ENCODE data around the gene USP30. TPM values are rescaled to one million over a fixed set of nuclear protein-coding genes. Genes with fewer than 3 reads are reported as not detected.

Gene USP30
- total RNA-seq, 1 experiment from 2014 or later: 4.0 TPM

DNA sequence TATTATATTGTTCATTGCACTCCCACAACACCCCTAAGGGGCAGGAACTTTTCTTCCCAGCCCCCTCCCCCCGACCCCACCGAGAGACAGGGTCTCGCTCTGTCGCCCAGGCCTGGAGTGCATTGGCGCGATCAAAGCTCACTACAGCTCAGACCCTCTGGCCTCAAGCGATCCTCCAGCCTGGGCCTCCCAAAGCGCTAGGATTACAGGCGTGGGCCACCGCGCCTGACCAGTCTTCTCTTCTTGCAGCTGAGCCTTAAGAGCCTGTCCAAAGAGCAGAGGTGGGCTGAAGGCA is 44.7 kb downstream of the USP30 start:
- TF ChIP-seq, protein P1, sequence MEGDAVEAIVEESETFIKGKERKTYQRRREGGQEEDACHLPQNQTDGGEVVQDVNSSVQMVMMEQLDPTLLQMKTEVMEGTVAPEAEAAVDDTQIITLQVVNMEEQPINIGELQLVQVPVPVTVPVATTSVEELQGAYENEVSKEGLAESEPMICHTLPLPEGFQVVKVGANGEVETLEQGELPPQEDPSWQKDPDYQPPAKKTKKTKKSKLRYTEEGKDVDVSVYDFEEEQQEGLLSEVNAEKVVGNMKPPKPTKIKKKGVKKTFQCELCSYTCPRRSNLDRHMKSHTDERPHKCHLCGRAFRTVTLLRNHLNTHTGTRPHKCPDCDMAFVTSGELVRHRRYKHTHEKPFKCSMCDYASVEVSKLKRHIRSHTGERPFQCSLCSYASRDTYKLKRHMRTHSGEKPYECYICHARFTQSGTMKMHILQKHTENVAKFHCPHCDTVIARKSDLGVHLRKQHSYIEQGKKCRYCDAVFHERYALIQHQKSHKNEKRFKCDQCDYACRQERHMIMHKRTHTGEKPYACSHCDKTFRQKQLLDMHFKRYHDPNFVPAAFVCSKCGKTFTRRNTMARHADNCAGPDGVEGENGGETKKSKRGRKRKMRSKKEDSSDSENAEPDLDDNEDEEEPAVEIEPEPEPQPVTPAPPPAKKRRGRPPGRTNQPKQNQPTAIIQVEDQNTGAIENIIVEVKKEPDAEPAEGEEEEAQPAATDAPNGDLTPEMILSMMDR (IDR thresholded peaks at IDR 0.05; ENCODE audit: unreplicated experiment): no peak
- intact Hi-C loops (cut with micrococcal nuclease): loop anchor here (10.0 kb wide), 2 partner anchors 142 to 242 kb away; partner anchors contain the start of gene SSH1
- Mint-ChIP-seq H3K27ac (ENCODE audit: low read depth, unreplicated experiment) (no peak overlapping the region), H3K9me3 (ENCODE audit: unreplicated experiment) (no peaks in the 10 kb centered on the region), H3K4me3 (ENCODE audit: unreplicated experiment) (peak overlapping the region; percentile 79), H3K36me3 (ENCODE audit: insufficient read depth, unreplicated experiment) (peaks cover 29% of the 10 kb centered on the region), H3K4me1 (ENCODE audit: insufficient read depth, unreplicated experiment) (peaks cover 26% of the 10 kb centered on the region), H3K27me3 (ENCODE audit: insufficient read depth, unreplicated experiment) (no peaks in the 10 kb centered on the region)
- CTCF ChIA-PET: no interaction called here
- no TSS peak for BruUV-seq (replicated peaks)
- no peak for DNase-seq (ENCODE audit: unreplicated experiment)
- POLR2A ChIA-PET: interaction anchor here (2.2 kb wide), 1 partner anchor 45 kb away, joined by 8 read pairs; the partner anchor contains the start of gene USP30

DNA sequence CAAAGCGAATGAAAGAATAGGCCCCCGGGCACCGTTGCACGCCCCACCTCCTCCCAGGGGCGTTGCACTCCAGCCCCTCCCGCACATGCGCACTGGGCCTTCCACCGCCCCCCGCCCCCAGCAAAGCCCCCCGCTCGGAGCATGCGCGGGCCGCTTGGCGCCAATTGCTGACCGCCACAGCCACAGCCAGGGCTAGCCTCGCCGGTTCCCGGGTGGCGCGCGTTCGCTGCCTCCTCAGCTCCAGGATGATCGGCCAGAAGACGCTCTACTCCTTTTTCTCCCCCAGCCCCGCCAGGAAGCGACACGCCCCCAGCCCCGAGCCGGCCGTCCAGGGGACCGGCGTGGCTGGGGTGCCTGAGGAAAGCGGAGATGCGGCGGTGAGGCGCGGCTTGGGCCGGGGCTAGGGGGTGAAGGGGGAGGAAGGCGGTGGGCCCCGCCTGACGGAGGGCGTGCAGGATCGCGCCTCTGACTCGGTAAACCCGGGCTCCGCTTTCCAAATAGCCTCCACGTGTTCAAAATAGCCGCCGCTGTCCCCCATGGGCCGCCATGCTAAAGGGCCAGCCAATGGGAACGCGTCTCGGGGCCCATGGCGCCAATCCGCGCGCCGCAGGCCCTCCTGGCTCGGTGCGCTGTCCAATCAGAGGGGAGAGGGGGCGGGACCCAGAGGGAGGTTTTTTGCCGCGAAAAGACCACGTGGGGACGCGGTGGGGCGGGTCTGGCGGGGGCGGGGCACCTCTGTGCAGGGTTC is 45.2 kb downstream of the USP30 start, which contains the start of gene UNG:
TSS of gene UNG (plus strand) at position 163 of the 748 bp plus-strand sequence. CDS start at position 246, 83 bp downstream.
- H3K36me3 Mint-ChIP-seq (ENCODE audit: insufficient read depth, unreplicated experiment): peaks cover 29% of the 10 kb centered on the region
- CTCF ChIA-PET: interaction anchor here (1.1 to 4.2 kb wide), 4 partner anchors 11 to 283 kb away, joined by 3 to 35 read pairs (median 14); no protein-coding TSS in a partner anchor
- H3K4me3 Mint-ChIP-seq (ENCODE audit: unreplicated experiment): peak within 1 kb of the TSS; percentile 79
- POLR2A ChIA-PET: interaction anchor here (0.7 to 3.5 kb wide), 5 partner anchors 14 to 537 kb away, joined by 3 to 25 read pairs (median 4); partner anchors contain the start of genes SART3 and USP30
- no peaks in the 10 kb centered on the region for H3K27me3 Mint-ChIP-seq (ENCODE audit: insufficient read depth, unreplicated experiment)
- peaks cover 20% of the 10 kb centered on the region for H3K4me1 Mint-ChIP-seq (ENCODE audit: insufficient read depth, unreplicated experiment)
- H3K9me3 Mint-ChIP-seq (ENCODE audit: unreplicated experiment): no peaks in the 10 kb centered on the region
- TF ChIP-seq, protein P1 (IDR thresholded peaks at IDR 0.05; ENCODE audit: unreplicated experiment): no peak
- BruUV-seq (replicated peaks): no TSS peak
- intact Hi-C loops (cut with micrococcal nuclease): loop anchor here (1.0 to 10.0 kb wide), 3 partner anchors 143 to 288 kb away; partner anchors contain the start of gene SSH1
- H3K27ac Mint-ChIP-seq (ENCODE audit: low read depth, unreplicated experiment): peak within 1 kb of the TSS; percentile 87
- DNase-seq (ENCODE audit: unreplicated experiment): peak; percentile 96

DNA sequence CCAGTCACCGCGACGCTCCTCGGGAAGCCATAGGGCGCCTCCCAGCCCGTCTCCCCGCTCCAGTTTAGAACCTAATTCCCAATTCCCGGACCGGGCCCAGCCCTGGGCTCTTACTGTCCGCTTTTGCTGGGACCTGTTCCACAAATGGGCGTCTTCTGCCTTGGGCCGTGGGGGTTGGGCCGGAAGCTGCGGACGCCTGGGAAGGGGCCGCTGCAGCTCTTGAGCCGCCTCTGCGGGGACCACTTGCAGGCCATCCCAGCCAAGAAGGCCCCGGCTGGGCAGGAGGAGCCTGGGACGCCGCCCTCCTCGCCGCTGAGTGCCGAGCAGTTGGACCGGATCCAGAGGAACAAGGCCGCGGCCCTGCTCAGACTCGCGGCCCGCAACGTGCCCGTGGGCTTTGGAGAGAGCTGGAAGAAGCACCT is 45.8 kb downstream of the USP30 start:
- intact Hi-C loops (cut with micrococcal nuclease): loop anchor here (1.0 to 10.0 kb wide), 3 partner anchors 143 to 287 kb away; partner anchors contain the start of gene SSH1
- BruUV-seq (replicated peaks): TSS peak; percentile 43
- CTCF ChIA-PET: interaction anchor here (1.1 to 4.2 kb wide), 5 partner anchors 10 to 294 kb away, joined by 3 to 35 read pairs (median 6); no protein-coding TSS in a partner anchor

More for the DNA sequence above, 45.8 kb downstream of the USP30 start:
- Mint-ChIP-seq H3K4me3 (ENCODE audit: unreplicated experiment) (peak overlapping the region; percentile 79), H3K27me3 (ENCODE audit: insufficient read depth, unreplicated experiment) (no peaks in the 10 kb centered on the region), H3K9me3 (ENCODE audit: unreplicated experiment) (no peaks in the 10 kb centered on the region), H3K36me3 (ENCODE audit: insufficient read depth, unreplicated experiment) (peaks cover 29% of the 10 kb centered on the region), H3K4me1 (ENCODE audit: insufficient read depth, unreplicated experiment) (peaks cover 16% of the 10 kb centered on the region), H3K27ac (ENCODE audit: low read depth, unreplicated experiment) (peak overlapping the region; percentile 87)
- TF ChIP-seq, protein P1 (IDR thresholded peaks at IDR 0.05; ENCODE audit: unreplicated experiment): no peak
- DNase-seq (ENCODE audit: unreplicated experiment): peak; percentile 50
- POLR2A ChIA-PET: interaction anchor here (0.7 to 3.5 kb wide), 11 partner anchors 9 to 537 kb away, joined by 3 to 25 read pairs (median 4); partner anchors contain the start of genes ISCU, SART3 and USP30
